Urothelium cell line (cell line): ENCODE measurements around the gene TSFM.
"Not testable (repeated sequence)": the region's sequence is repeated elsewhere in the genome, so short reads cannot be mapped to it uniquely, and the experiment has no call there.

Source experiments
- DNase-seq: peaks from one replicate; pipeline ENCODE4 v3.0.0; 2011; ENCODE audit warnings: low spot score, mixed read lengths
- FAIRE-seq: peaks from 2 replicates; lab custom pipeline; 2011; peaks lifted over from hg19 to GRCh38; lab: Jason Lieb, UNC

Gene TSFM

GRCh38 chr12:57761391-57761998 is 21.1 kb upstream of the TSFM start:
- FAIRE-seq (no peak), DNase-seq (no peak)

DNA sequence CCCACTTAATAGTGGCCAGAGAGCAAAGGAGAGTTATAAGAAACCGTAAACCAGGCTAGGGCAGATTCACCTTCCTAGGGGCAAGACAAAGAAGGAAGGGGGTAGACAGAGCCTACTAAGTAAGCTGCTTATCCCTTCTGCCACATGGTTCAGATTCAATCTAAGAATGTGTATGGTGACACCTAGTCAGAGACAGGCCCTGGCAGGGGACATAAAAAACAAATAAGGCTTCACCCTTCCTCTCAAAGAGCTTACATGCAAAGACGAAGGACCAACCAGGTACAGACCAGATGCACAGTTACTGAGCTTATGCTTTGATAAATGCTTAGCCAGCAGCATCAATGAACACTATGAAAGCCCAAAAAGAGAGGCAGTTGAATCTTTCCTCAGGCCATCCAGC is 20.1 kb upstream of the TSFM start:
- FAIRE-seq (no peak), DNase-seq (no peak)

DNA sequence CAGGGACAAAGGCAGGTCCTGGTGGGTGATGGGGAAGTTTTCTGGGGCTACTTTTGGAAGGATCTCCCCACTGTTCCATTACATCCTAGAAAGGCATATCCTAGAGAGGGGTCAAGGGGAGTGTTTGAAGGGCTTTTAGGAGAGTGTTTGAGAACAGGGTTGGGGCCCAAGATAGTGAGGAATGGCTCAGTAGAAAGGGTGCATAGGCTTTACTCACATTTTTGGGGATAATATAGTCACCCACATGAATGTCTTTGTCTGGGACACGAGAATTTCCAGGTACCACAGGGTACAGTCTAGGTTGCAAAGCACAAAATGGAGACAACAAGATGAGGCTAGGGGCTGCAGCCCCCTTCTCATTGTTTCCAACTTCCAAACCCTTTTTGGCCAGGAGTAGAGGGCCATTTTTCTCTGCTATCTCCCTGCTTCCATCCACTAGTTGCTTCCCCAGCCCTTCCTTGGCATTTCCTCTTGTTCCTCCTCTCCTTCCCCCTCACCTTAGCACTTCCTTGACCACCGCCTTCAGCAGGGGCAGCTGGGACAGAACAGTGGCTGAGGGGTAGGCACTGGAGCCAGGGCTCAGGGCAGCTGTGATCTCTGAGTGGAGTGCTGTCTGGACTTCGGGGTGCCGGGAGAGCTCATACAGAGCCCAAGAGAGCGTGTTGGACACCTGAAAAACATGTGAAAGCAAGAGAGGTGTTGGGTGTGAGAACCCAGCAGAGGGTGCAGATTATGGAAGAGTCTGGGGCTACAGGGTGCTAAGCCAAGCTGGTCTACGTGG is 18.5 kb upstream of the TSFM start:
- DNase-seq (no peak), FAIRE-seq (no peak)

DNA sequence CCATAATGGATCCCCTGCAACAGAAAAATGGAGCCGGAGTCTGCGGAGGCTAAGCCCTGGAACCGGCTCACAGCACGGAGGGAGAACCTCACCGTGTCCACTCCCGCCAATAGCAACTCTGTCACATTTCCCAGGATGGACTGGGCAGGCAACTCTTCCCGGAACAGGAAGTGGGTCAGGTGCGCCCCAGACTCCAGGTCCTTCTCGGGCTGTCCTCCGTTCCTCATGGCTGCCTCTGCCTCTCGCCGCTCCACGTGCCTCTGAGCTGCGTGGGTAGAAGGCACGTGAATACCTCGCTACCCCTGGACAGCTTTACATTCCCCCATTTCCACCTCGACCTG is 18.0 kb upstream of the TSFM start:
- DNase-seq = no peak
- FAIRE-seq = no peak

- no peak for FAIRE-seq
These were observed 17.4 kb upstream of the TSFM start for GRCh38 chr12:57765003-57765697.

GRCh38 chr12:57765698-57766463 is 16.7 kb upstream of the TSFM start:
- no peak for DNase-seq
- no peak for FAIRE-seq

More at GRCh38 chr12:57765003-57765697, 17.4 kb upstream of the TSFM start:
- DNase-seq = no peak

- FAIRE-seq = no peak
- no peak for DNase-seq
These were observed 15.9 kb upstream of the TSFM start, which contains the start of gene CYP27B1 for GRCh38 chr12:57766464-57767304. TSS of gene CYP27B1 (minus strand) at chr12:57767078. CDS start at chr12:57767041, 37 bp downstream.

- no peak for DNase-seq
- FAIRE-seq = no peak
These were observed 15.3 kb upstream of the TSFM start for GRCh38 chr12:57767305-57767698.

DNA sequence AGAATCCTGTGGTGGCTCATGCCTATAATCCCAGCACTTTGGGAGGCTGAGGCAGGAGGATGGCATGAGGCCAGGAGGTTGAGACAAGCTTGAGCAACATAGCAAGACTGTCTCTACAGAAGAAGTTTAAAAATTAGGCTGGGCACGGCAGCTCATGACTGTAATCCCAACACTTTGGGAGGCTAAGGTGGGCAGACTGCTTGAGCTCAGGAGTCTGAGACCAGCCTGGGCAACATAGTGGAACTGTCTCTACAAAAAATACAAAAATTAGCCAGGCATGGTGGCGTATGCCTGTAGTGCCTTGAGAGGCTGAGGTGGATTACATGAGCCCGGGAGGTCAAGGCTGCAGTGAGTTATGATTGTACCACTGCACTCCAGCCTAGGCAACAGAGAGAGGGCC is 14.7 kb upstream of the TSFM start:
- DNase-seq (no peak), FAIRE-seq (no peak)

GRCh38 chr12:57769594-57769993 is 13.0 kb upstream of the TSFM start:
- DNase-seq = no peak
- no peak for FAIRE-seq

- FAIRE-seq = no peak
These were observed 11.9 kb upstream of the TSFM start for GRCh38 chr12:57770734-57771133.

GRCh38 chr12:57771236-57771872 is 11.2 kb upstream of the TSFM start:
- DNase-seq (peak; percentile 88), FAIRE-seq (no peak)

More at GRCh38 chr12:57770734-57771133, 11.9 kb upstream of the TSFM start:
- DNase-seq = no peak

- DNase-seq = peak; percentile 96
- no peak for FAIRE-seq
These were observed 10.6 kb upstream of the TSFM start, which contains the start of gene METTL1 for GRCh38 chr12:57771873-57772428. TSS of gene METTL1 (minus strand) at chr12:57772105. CDS start at chr12:57772083, 22 bp downstream.

- FAIRE-seq (no peak), DNase-seq (peak; percentile 68)
These were observed 9.9 kb upstream of the TSFM start, which contains the start of gene EEF1AKMT3 for GRCh38 chr12:57772429-57773322. TSS of gene EEF1AKMT3 (plus strand) at chr12:57772614. CDS start at chr12:57772725, 111 bp downstream.

GRCh38 chr12:57774634-57775033 is 8.0 kb upstream of the TSFM start:
- not testable (repeated sequence) for FAIRE-seq, DNase-seq

DNA sequence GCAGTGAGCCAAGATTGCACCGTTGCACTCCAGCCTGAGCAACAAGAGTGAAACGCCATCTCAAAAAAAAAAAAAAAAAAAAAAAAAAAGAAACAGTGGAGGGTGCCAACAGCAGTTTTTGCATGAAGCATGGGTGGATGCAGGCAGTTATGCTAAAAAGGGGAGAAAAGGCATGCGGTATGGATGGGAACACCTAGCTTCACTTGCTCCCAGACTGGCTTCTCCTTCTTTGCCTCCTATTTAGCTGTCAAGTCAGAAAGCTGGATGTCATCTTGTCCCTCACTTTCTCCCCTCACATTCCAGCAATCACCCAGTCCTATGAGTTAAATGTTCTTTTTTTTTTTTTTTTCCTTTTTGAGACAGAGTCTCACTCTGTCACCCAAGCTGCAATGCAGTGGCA is 7.5 kb upstream of the TSFM start:
- FAIRE-seq (no peak), DNase-seq (no peak)

GRCh38 chr12:57775563-57776246 is 6.9 kb upstream of the TSFM start:
- FAIRE-seq (no peak), DNase-seq (no peak)

GRCh38 chr12:57776247-57776587 is 6.4 kb upstream of the TSFM start:
- DNase-seq (no peak), FAIRE-seq (no peak)
